ENCODE results near the gene COTL1. TPM values are rescaled to one million over a fixed set of nuclear protein-coding genes. Genes with fewer than 3 reads are reported as not detected.
"Not testable (repeated sequence)": the region's sequence is repeated elsewhere in the genome, so short reads cannot be mapped to it uniquely, and the experiment has no call there.

Gene COTL1
- total RNA-seq, 2 donors from 2014 or later = 287 to 328 TPM

DNA sequence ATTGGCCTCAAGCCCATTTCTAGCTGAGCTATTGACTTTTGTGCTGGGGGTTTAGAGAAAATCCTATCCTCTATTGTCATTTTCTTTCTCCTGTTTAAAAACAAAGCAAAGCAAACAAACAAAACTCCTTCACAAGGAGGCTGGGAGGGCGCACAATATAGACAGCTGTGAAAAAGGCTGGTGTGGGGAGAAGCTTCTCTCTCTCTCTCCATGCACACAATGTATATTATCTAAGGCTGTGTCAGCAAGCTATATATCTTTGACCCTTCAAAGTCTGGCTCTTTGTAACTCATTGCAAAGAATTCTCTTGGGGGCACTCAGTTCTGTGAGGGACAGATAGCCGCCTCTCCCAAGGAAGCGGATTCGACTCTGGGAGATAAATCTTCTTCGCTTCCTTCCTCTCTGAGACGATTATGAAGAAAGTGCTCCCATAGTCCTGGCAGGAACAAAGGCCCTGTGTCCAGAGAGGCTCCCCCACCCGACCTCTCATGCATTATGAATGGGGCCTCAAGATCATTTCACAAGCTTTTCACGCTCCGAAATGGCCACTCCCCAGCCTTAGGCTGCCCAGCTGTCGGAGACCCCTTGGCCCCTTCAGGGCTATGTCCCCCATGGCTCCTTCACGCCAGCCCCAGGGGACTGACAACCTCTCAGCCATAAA lies 80.3 kb downstream of the COTL1 start:
- Mint-ChIP-seq H3K27ac (no peak overlapping the region), H3K4me1 (peaks cover 9% of the 10 kb centered on the region), H3K4me3 (no peak overlapping the region), H3K27me3 (no peaks in the 10 kb centered on the region), H3K36me3 (ENCODE audit: low read depth) (peaks cover 5% of the 10 kb centered on the region)
- no peak for ATAC-seq
- no peak for DNase-seq
- no peaks in the 10 kb centered on the region for H3K9me3 ChIP-seq (ENCODE audit: control insufficient read depth, low read length, poor library complexity, severe bottlenecking)

DNA sequence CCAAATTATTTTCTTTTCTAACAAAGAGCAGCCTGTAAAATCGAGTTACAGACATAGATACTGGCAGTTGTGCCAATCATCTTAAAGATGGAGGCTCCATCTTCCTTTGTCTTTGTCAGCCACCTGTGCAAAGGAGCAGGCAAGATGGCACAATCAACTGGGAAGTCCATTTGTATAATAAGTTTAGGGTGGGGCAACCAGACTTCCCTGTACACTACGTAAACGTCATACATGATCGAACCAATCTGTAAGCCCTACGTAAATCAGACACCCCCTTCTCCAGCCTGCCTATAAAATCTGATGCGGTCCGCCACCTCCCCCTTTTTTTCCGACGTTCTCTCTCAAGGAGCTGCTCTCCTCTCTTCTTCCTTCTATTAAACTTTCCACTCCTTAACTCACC lies 82.0 kb downstream of the COTL1 start:
- ATAC-seq = no peak

DNA sequence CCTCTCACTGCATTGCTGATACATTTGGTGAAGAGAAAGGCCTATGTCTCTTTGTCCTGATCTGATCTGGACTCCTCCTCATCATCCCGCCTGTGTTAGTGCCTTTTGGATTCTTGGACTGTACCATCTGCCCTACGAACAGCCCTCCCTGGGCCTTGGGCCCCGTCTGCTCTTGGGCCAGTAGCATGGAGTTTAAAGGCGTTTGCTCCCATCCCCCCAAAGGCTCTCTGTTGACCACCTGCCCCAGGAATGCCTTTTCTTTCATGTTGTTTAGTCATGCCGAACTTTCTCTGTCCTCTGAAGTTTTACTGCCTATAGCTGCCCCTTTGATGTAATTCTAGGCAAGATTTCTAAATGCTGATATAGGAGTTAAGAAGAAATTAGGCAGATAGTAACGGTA lies 82.5 kb downstream of the COTL1 start:
- no peaks in the 10 kb centered on the region for H3K27me3 Mint-ChIP-seq
- no peak overlapping the region for H3K4me3 Mint-ChIP-seq
- DNase-seq (no peak), ATAC-seq (no peak)
- H3K4me1 Mint-ChIP-seq = peaks cover 14% of the 10 kb centered on the region
- H3K9me3 ChIP-seq (ENCODE audit: control insufficient read depth, low read length, poor library complexity, severe bottlenecking) = no peaks in the 10 kb centered on the region
- H3K27ac Mint-ChIP-seq = no peak overlapping the region
- H3K36me3 Mint-ChIP-seq (ENCODE audit: low read depth) = peaks cover 5% of the 10 kb centered on the region

More for the DNA sequence above, 82.0 kb downstream of the COTL1 start:
- no peak overlapping the region for H3K27ac Mint-ChIP-seq
- peaks cover 14% of the 10 kb centered on the region for H3K4me1 Mint-ChIP-seq
- no peak for DNase-seq
- H3K9me3 ChIP-seq (ENCODE audit: control insufficient read depth, low read length, poor library complexity, severe bottlenecking) = no peaks in the 10 kb centered on the region
- H3K27me3 Mint-ChIP-seq = no peaks in the 10 kb centered on the region
- H3K4me3 Mint-ChIP-seq = no peak overlapping the region
- H3K36me3 Mint-ChIP-seq (ENCODE audit: low read depth) = peaks cover 5% of the 10 kb centered on the region

DNA sequence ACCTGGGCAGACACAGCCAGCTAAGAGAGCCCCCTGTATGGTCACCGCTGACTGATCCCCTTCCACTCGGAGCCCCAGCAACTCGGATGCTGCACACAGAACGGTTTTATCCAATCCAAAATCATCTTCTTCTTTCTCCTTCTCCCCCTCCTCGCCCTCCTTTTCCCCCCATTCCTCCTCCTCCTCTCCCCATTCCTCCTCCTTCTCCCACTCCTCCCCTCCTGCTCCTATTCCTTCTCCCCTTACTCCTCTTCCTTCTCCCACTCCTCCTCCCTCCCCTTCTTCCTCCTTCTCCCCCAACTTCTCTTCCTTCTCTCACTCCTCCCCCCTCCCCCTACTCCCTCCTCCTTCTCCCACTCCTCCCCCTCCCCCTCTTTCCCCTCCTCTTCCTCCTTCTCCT lies 83.1 kb downstream of the COTL1 start:
- Mint-ChIP-seq H3K36me3 (ENCODE audit: low read depth) (peaks cover 4% of the 10 kb centered on the region), H3K4me1 (peaks cover 14% of the 10 kb centered on the region), H3K27ac (no peak overlapping the region), H3K27me3 (no peaks in the 10 kb centered on the region), H3K4me3 (no peak overlapping the region)
- H3K9me3 ChIP-seq (ENCODE audit: control insufficient read depth, low read length, poor library complexity, severe bottlenecking) = no peaks in the 10 kb centered on the region
- DNase-seq (no peak), ATAC-seq (no peak)

DNA sequence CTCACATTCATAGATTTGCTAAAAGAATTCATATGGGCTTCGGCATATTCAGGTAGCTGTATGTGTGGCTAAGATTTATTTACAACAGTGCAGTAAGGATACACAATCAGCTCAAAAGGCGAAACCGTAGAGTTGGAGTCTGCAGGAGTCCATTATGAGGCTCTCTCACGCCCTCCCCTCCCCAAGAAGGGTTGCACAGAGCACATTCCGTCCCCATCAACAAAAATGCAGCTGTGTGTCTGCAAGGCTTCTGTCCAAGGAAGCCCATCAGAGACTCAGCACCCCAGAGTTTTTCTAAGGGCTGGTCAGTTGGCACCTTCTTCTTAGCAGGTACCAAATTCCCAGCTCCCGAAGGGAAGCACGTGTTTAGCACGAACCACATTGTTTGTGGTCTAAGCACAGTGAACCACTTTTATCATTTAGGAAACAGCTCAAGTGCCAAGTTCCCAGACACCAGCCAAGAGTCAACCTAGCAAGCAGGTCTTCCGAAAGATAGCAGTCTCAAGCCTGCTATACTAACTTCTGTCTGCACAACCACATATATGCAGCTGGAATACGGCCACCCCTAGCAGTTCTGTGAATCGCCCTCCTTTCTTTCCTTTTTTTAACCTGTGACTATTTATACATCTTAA lies 84.9 kb downstream of the COTL1 start:
- ATAC-seq = no peak
- Mint-ChIP-seq H3K4me3 (peak overlapping the region; percentile 41), H3K36me3 (ENCODE audit: low read depth) (peaks cover 3% of the 10 kb centered on the region), H3K27ac (peak overlapping the region; percentile 60), H3K27me3 (no peaks in the 10 kb centered on the region), H3K4me1 (peaks cover 11% of the 10 kb centered on the region)
- DNase-seq = no peak
- no peaks in the 10 kb centered on the region for H3K9me3 ChIP-seq (ENCODE audit: control insufficient read depth, low read length, poor library complexity, severe bottlenecking)

DNA sequence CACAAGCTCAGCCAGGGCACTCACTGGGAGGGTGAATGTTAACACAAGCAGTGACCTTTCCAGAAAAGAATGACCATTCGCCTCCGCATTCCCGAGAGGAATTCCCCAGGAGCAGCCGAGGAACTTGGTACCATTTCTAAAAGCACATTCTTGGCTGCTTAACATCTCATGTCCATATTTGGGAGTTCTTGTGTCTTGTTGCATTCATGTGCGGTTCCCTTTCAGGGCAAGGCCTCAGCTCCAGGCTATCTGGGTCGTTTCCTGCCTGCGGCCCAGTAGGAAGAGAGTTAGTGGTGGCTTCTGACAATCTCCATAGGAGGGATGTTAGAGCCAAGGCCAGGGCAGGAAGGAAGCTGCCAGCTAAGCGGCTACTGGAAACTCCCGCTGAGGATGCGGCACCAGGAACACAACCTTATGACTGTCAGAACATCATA lies 85.6 kb downstream of the COTL1 start:
- peak overlapping the region; percentile 41 for H3K4me3 Mint-ChIP-seq
- ATAC-seq (peak; percentile 85), DNase-seq (no peak)
- no peaks in the 10 kb centered on the region for H3K27me3 Mint-ChIP-seq
- H3K27ac Mint-ChIP-seq = peak overlapping the region; percentile 60
- no peaks in the 10 kb centered on the region for H3K9me3 ChIP-seq (ENCODE audit: control insufficient read depth, low read length, poor library complexity, severe bottlenecking)
- H3K36me3 Mint-ChIP-seq (ENCODE audit: low read depth) = peaks cover 3% of the 10 kb centered on the region
- H3K4me1 Mint-ChIP-seq = peaks cover 11% of the 10 kb centered on the region

DNA sequence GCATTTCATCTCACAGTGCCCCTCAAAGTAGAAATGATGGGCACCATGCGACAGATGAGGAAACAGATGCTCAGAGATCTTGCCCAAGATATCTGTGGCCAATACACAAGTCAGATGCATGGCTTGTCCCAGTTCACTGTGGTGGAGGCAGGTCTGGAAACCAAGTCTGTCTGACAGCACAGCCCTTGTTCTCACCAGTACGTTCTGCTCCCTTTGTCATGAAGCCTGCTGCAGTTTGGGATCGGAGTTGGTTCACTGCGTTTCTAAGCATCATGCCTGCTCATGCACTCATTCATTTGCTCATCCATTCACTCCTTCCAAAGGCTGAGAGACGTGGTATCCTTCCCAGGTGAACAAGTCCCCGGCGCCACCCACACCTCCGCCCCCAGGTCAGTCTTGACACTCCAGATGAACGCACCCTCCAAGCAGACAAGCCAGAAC lies 86.2 kb downstream of the COTL1 start:
- no peaks in the 10 kb centered on the region for H3K9me3 ChIP-seq (ENCODE audit: control insufficient read depth, low read length, poor library complexity, severe bottlenecking)
- H3K4me3 Mint-ChIP-seq = no peak overlapping the region
- H3K27me3 Mint-ChIP-seq = no peaks in the 10 kb centered on the region
- H3K27ac Mint-ChIP-seq = no peak overlapping the region
- peaks cover 3% of the 10 kb centered on the region for H3K36me3 Mint-ChIP-seq (ENCODE audit: low read depth)
- DNase-seq (no peak), ATAC-seq (no peak)
- peaks cover 11% of the 10 kb centered on the region for H3K4me1 Mint-ChIP-seq

DNA sequence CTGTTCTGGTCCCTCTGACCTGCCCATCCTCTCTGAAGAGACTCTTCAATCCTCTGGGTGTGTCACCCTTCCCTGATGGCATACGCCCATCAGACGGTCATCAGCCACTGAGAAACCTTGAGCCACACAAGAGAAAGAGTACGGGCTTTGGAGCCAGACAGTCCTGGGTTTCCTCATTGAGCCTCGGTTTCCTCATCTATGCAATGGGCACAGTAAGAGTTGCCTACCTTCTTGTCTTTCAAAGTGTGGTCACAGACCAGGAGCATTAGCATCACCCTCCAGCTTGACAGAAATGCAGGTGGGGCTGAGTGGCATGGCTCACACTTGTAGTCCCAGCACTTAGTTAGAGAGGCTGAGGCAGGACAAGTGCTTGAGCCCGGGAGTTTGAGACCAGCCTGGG lies 87.3 kb downstream of the COTL1 start:
- Mint-ChIP-seq H3K27me3 (no peaks in the 10 kb centered on the region), H3K4me1 (peaks cover 7% of the 10 kb centered on the region), H3K27ac (no peak overlapping the region), H3K4me3 (no peak overlapping the region), H3K36me3 (ENCODE audit: low read depth) (no peaks in the 10 kb centered on the region)
- ATAC-seq (no peak), DNase-seq (no peak)
- H3K9me3 ChIP-seq (ENCODE audit: control insufficient read depth, low read length, poor library complexity, severe bottlenecking) = no peaks in the 10 kb centered on the region

DNA sequence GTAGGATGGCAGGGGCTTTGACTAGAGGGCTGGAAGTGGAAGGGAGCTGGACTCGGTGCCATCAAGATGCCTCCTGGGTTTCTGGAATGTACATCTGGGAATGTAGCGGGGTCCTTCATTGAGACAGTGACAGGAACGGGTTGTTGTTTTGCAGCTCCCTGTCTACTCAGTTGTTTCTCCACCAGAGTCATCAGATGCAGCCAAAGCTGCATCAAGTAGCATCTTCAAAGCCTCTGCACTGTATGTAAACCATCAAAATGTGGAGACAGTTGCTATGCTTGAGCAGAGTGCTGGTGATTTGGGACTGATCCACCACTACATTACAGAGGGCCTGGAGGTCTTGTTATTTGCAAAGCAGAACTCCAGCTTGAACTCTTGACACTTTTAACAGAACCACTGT lies 88.3 kb downstream of the COTL1 start:
- no peak for ATAC-seq
- Mint-ChIP-seq H3K4me1 (peaks cover 8% of the 10 kb centered on the region), H3K36me3 (ENCODE audit: low read depth) (no peaks in the 10 kb centered on the region), H3K4me3 (no peak overlapping the region), H3K27ac (no peak overlapping the region), H3K27me3 (no peaks in the 10 kb centered on the region)
- DNase-seq = no peak
- no peaks in the 10 kb centered on the region for H3K9me3 ChIP-seq (ENCODE audit: control insufficient read depth, low read length, poor library complexity, severe bottlenecking)

DNA sequence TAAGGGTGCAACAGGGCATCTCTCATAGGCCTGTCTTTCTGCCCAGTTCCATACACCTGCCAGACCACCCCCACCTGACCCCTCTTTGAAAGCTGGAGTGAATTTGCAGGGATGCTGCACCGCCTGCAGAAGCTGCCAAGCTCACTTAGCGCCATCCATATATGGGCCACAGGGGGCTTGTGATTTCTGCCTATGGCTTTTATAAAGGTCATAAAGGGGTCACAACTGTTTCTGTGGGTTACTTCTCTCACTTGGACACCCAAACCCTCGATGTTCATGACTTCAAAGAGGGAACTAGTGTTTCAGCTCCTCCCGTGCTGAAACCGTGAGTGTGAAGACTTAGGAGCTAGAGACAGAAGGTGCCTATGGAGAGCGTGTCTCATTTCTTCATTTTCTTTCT lies 89.6 kb downstream of the COTL1 start:
- H3K36me3 Mint-ChIP-seq (ENCODE audit: low read depth) = no peaks in the 10 kb centered on the region

DNA sequence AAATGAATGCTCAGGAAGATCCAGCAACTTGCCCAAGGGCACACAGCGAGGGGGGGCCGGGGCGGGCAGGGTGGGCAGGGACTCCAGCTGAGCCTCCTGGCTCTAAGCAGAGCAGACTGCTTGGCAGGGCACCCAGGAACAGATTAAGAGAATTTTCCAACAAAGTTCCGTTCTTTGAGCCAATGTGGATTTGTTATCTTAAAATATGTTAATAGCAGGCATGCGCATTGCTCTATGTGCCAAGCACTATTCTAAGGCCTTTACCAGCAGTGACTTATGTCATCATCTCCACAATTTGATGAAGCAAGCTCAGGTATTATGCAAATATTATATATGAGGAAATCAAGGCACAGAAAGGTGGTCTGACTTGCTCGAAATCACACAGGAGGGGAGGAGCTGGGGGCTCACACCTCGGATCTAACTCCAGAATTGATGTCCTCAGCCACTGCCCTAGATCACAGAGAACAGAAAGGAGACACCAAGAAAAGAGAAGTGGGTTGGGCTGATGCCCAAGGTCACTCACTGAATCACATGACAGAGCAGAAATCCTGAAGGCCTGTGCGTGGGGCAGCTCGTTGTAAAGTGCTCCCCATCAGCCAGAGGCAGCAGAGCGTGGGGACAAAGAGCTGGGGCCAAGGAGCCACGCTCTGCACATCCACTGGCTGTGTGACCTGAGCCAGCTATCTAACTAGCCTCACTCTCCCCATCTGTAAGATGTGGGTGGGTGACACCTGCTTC lies 90.2 kb downstream of the COTL1 start:
- Mint-ChIP-seq H3K4me3 (no peak overlapping the region), H3K4me1 (peaks cover 8% of the 10 kb centered on the region), H3K27me3 (no peaks in the 10 kb centered on the region), H3K27ac (no peak overlapping the region), H3K36me3 (ENCODE audit: low read depth) (no peaks in the 10 kb centered on the region)
- ATAC-seq (no peak), DNase-seq (no peak)
- no peaks in the 10 kb centered on the region for H3K9me3 ChIP-seq (ENCODE audit: control insufficient read depth, low read length, poor library complexity, severe bottlenecking)

More for the DNA sequence above, 89.6 kb downstream of the COTL1 start:
- no peaks in the 10 kb centered on the region for H3K9me3 ChIP-seq (ENCODE audit: control insufficient read depth, low read length, poor library complexity, severe bottlenecking)
- no peak overlapping the region for H3K27ac Mint-ChIP-seq
- DNase-seq = no peak
- H3K4me1 Mint-ChIP-seq = peaks cover 8% of the 10 kb centered on the region
- H3K27me3 Mint-ChIP-seq = no peaks in the 10 kb centered on the region
- H3K4me3 Mint-ChIP-seq = no peak overlapping the region
- ATAC-seq = no peak

DNA sequence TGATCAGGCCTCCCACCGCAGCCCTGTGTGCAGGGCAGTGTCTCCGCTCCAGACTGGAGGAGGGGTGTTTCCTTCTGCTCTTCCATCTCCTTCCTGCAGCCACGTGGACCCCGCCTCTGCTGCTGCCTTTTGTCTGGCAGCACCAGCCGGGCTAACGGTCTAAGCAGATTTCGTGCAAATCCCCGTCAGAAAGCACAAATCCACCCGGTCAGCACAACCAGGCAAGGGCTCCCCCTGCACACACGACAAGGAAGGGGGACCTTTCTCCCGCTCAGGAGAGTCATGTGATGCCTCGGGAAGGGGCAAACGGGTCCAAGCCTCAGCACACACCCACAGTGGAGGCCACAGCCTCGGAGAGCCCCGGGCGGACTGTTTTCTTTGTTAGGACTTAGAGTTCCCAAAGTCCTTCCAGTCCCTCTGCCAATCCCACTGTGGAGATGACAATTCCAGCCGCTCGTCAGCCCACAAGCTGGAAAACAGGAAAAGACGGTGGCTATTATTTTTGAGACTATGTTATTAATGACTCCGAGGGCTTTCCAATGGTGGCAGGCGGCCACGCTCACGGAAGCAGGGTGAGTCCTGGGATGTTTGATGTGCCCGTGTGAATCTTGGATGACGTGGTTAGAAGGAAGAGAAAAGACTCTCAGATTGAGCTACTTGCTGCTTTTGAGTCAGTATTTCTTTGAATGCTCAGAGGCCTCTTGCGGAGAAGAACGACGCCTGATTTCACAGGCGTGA lies 90.9 kb downstream of the COTL1 start:
- H3K4me1 Mint-ChIP-seq = peaks cover 2% of the 10 kb centered on the region
- ATAC-seq (no peak), DNase-seq (no peak)
- no peak overlapping the region for H3K27ac Mint-ChIP-seq
- no peaks in the 10 kb centered on the region for H3K27me3 Mint-ChIP-seq
- H3K4me3 Mint-ChIP-seq = no peak overlapping the region
- no peaks in the 10 kb centered on the region for H3K36me3 Mint-ChIP-seq (ENCODE audit: low read depth)
- H3K9me3 ChIP-seq (ENCODE audit: control insufficient read depth, low read length, poor library complexity, severe bottlenecking) = no peaks in the 10 kb centered on the region

DNA sequence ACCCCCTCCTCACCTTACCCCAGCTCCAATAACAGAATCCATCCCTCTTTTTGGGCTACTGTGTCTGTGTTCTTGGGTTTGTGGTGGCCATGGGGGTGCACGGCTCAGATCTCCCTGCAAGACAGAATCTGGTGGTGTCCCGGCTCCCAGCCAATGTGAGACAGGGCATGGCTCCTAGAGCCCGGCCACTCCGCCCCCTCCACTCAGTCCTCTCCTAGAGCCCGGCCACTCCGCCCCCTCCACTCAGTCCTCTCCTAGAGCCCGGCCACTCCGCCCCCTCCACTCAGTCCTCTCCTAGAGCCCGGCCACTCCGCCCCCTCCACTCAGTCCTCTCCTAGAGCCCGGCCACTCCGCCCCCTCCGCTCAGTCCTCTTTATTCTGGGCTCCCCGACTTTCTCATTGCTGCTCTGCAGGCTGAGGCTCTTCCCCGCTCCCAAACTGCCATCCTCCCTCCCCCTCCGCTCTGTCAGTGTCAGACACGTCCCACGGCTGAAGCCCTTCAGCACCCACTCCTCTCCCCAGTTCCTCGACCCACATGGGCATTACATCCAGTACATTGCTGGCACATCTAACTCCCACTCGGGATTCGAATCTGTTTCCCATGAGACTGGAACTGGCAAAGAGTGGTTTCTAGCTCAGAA lies 92.8 kb downstream of the COTL1 start:
- not testable (repeated sequence) for H3K27me3 Mint-ChIP-seq; H3K9me3 ChIP-seq (ENCODE audit: control insufficient read depth, low read length, poor library complexity, severe bottlenecking); H3K4me1 Mint-ChIP-seq; H3K27ac Mint-ChIP-seq; H3K4me3 Mint-ChIP-seq; ATAC-seq; DNase-seq; H3K36me3 Mint-ChIP-seq (ENCODE audit: low read depth)
